HEK293T (cell line): ENCODE measurements around the gene CREB3L1.

ENCODE experiments used
- ARNT ChIP-seq: fragments of 450-650 bp; IDR thresholded peaks from 2 replicates; pipeline ENCODE4 v1.6.1; 2017; ENCODE audit warnings: mild to moderate bottlenecking
- BHLHE40 ChIP-seq: fragments of 450-650 bp; IDR thresholded peaks from 2 replicates; pipeline ENCODE4 v1.6.1; 2016; ENCODE audit warnings: mild to moderate bottlenecking, moderate library complexity, borderline replicate concordance
- CTBP1 ChIP-seq: fragments of 450-650 bp; IDR thresholded peaks from 2 replicates; pipeline ENCODE4 v1.6.1; 2016; ENCODE audit warnings: borderline replicate concordance
- ELF4 ChIP-seq: fragments of 450-650 bp; IDR thresholded peaks from 2 replicates; pipeline ENCODE4 v1.6.1; 2017; ENCODE audit warnings: antibody characterized with exemption
- FOXA1 ChIP-seq: fragments of 450-650 bp; IDR thresholded peaks from 2 replicates; pipeline ENCODE4 v1.6.1; 2016; ENCODE audit warnings: mild to moderate bottlenecking
- FOXK2 ChIP-seq: fragments of 450-650 bp; IDR thresholded peaks from 2 replicates; pipeline ENCODE4 v1.6.1; 2016; ENCODE audit warnings: mild to moderate bottlenecking
- FOXM1 ChIP-seq: fragments of 450-650 bp; IDR thresholded peaks from 2 replicates; pipeline ENCODE4 v1.6.1; 2017; ENCODE audit warnings: mild to moderate bottlenecking, borderline replicate concordance
- HDGF ChIP-seq: fragments of 450-650 bp; IDR thresholded peaks from 2 replicates; pipeline ENCODE4 v1.6.1; 2017; ENCODE audit warnings: antibody characterized with exemption, borderline replicate concordance
- L3MBTL2 ChIP-seq: fragments of 450-650 bp; conservative IDR thresholded peaks from 2 replicates; pipeline ENCODE4 v1.6.1; 2016; ENCODE audit warnings: mild to moderate bottlenecking
- NFRKB ChIP-seq: fragments of 450-650 bp; IDR thresholded peaks from 2 replicates; pipeline ENCODE4 v1.6.1; 2016; ENCODE audit warnings: mild to moderate bottlenecking, moderate library complexity
- SP1 ChIP-seq: fragments of 450-650 bp; IDR thresholded peaks from 2 replicates; pipeline ENCODE4 v1.6.1; 2017
- SUZ12 ChIP-seq: fragments of 450-650 bp; IDR thresholded peaks from 2 replicates; pipeline ENCODE4 v1.6.1; 2016; ENCODE audit warnings: mild to moderate bottlenecking
- TARDBP ChIP-seq: fragments of 450-650 bp; IDR thresholded peaks from 2 replicates; pipeline ENCODE4 v1.6.1; 2016
- TF ChIP-seq, protein P1 (sequence below): fragments of 450-650 bp; IDR thresholded peaks from 2 replicates; pipeline ENCODE4 v1.6.1; 2016

DNA sequence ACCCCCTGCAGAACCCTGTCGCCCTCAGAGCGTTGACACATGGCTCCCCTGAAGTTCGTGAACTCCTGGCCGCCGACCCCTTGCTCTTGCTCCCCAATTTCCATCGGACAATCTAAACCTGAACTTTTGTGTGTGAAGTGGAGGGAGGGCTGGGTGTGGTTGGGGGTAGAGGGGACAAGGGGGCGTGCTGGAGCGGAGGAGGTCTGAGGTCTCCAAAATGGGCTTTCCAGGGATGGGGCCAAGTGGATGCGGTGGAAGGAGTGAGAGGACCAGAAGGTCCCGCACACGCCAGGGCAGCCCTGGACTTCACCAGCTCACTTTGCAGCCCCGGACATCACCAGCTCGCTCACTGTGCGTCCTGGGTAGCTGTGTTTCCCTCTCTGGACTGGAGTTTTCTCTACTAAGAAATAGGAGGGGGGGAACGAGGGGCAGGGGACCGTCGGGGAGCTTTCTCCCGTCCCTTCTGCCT, 18.6 kb downstream of the CREB3L1 start:
- TF ChIP-seq SP1 (no peak), L3MBTL2 (no peak), SUZ12 (no peak), FOXK2 (no peak), FOXA1 (no peak), NFRKB (no peak), HDGF (no peak), FOXM1 (no peak), ARNT (no peak), TARDBP (no peak), BHLHE40 (no peak), ELF4 (no peak), CTBP1 (no peak)
- TF ChIP-seq, protein P1, sequence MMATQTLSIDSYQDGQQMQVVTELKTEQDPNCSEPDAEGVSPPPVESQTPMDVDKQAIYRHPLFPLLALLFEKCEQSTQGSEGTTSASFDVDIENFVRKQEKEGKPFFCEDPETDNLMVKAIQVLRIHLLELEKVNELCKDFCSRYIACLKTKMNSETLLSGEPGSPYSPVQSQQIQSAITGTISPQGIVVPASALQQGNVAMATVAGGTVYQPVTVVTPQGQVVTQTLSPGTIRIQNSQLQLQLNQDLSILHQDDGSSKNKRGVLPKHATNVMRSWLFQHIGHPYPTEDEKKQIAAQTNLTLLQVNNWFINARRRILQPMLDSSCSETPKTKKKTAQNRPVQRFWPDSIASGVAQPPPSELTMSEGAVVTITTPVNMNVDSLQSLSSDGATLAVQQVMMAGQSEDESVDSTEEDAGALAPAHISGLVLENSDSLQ, result no peak
